Retinal pigment epithelial cell (primary cell): Measurements from ENCODE around the gene OR51B4.

Source experiments
- DNase-seq: peaks from one replicate; pipeline ENCODE4 v3.0.0-alpha.2; 2010; ENCODE audit warnings: low read depth
- H3K4me3 ChIP-seq: 2 replicates; pipeline ENCODE4 v1.5.1; 2011; ENCODE audit warnings: mild to moderate bottlenecking, low read length, control low read depth, moderate library complexity
- TF ChIP-seq, protein P1 (sequence below): conservative IDR thresholded peaks from 2 replicates; pipeline ENCODE4 v1.5.1; 2011; ENCODE audit warnings: low read depth, low read length, control low read depth, inconsistent platforms

Gene OR51B4

DNA sequence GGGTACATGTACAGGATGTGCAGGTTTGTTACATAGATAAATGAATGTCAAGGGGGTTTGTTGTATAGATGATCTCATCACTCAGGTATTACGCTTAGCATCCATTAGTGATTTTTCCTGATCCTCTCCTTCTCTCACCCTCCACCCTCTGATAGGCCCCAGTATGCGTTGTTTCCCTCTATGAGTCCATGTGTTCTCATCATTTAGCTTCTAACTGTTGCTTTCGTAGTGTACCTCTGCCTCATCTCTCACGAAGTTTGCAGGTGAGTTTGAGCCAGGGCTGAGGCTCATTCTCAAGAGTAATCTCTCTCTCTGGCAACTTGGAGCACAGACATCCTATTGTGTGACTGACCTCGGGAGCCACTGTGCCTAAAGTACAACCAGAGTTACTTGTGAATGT lies 27.4 kb downstream of the OR51B4 start:
- no peak for DNase-seq
- TF ChIP-seq, protein P1, sequence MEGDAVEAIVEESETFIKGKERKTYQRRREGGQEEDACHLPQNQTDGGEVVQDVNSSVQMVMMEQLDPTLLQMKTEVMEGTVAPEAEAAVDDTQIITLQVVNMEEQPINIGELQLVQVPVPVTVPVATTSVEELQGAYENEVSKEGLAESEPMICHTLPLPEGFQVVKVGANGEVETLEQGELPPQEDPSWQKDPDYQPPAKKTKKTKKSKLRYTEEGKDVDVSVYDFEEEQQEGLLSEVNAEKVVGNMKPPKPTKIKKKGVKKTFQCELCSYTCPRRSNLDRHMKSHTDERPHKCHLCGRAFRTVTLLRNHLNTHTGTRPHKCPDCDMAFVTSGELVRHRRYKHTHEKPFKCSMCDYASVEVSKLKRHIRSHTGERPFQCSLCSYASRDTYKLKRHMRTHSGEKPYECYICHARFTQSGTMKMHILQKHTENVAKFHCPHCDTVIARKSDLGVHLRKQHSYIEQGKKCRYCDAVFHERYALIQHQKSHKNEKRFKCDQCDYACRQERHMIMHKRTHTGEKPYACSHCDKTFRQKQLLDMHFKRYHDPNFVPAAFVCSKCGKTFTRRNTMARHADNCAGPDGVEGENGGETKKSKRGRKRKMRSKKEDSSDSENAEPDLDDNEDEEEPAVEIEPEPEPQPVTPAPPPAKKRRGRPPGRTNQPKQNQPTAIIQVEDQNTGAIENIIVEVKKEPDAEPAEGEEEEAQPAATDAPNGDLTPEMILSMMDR: no peak
- H3K4me3 ChIP-seq: no peak overlapping the region

DNA sequence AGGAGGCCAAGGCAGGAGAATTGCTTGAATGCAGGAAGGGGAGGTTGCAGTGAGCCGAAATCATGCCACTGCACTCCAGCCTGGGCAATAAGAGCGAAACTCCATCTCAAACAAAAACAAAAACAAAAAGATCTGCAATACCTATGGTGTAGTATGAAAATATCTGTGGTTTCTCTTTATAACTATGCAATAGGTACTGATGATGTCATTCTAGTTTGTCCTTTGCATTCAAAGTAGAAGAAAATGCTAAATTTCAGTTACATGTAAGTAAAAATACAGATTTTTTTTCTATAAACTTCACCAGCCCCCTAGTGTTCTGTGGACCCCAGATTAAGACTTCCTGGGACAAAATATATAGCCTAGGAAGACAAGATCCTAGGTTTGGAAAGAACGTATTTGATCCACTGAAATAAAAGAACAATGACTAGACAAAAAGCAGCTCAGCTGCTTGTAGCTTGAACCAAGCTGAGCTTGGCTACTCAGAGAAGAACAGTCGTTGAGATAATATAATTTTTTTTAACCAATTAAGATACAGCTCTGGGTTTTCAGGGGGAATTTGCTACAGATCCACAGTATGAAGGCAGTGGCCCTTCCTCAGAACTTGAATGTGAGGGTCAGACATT lies 29.2 kb downstream of the OR51B4 start:
- DNase-seq: no peak
- no peak overlapping the region for H3K4me3 ChIP-seq
- TF ChIP-seq, protein P1: no peak

DNA sequence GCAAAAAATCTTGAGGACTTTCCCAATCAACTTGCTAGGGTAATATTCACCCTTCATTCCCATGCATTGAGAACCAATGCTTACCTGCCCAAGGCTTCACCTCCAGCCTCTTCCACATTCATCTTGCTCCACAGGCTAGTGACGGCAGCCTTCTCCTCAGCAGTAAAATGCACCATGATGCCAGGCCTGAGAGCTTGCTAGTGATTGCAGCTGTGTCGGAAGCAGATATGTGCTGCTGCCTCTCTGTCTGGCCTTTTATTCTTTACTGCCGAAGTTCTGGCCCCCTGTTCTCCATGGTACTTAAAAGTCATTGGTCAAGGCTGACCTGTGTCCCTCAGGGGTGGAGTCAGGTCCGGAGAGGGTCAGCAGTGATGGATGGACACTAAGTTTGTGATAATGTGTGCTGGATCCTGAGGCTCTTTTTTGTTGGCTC lies 32.0 kb downstream of the OR51B4 start, which contains the start of gene HBE1:
Gene HBE1 (minus strand): TSS at position 231 of the 433 bp plus-strand sequence. CDS start 55 bp downstream, at position 176.
- DNase-seq: no peak
- TF ChIP-seq, protein P1: no peak
- no peak within 1 kb of the TSS for H3K4me3 ChIP-seq

DNA sequence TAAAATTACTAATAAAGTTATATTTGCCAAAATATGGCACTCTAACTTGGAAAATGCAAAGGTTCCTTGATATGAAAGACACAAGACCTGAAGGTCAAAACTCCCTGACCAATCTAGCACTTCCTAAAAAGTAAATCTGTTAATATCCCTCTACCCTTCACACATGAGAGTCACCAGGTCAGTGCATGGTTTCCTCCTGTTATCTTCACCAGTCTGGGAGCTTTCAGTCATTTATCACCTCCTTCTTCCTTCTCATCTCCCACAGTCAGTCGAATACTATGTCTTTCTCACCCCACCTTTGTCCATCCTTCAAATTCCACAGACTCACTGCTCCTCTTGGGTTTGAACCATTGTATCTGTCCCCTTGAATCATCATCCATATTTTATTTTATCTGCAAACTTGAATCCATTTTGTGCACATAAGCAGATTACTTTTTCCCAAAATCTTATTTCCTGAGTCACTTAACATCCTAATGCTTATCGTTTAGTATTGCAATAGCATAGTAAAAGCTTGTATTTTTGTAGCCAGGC lies 34.6 kb downstream of the OR51B4 start:
- no peak for DNase-seq
- TF ChIP-seq, protein P1: no peak
- H3K4me3 ChIP-seq: no peak overlapping the region

DNA sequence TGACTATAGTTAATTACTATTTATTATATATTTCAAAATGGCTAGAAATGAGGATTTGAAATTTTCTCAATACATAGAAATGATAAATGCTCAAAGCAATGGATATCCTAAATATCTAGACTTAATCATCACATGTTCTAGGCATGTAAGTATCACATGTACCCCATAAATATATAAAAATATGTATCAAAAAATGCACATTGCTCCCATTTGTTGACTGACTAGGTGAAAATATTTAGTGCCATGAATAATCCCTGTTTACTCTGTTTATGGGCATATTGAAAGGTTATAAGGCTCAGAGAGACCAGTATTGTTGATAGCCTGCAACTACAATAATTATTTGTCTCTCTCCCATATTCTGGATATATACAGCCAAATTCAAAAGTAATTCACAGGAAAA lies 35.1 kb downstream of the OR51B4 start:
- TF ChIP-seq, protein P1: no peak
- no peak overlapping the region for H3K4me3 ChIP-seq
- no peak for DNase-seq

DNA sequence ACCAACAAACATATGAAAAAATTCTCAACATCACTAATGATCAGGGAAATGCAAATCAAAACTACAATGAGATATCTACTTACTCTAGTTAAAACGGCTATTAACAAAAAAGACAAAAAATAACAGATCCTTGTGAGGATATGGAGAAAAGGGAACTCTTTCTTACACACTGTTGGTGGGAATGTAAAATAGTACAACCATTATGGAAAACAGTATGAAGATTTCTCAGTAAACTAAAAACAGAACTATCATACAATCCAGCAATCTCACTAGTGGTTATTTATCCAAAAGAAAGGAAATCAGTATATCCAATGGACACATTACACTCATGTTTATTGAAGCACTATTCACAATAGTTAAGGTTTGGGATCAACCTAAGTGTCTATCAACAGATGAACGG lies 35.9 kb downstream of the OR51B4 start:
- H3K4me3 ChIP-seq: no peak overlapping the region
- no peak for DNase-seq
- TF ChIP-seq, protein P1: no peak
